Measurements from ENCODE around the gene MARS1.
"Not testable (repeated sequence)": the region's sequence is repeated elsewhere in the genome, so short reads cannot be mapped to it uniquely, and the experiment has no call there.

The MARS1 gene

DNA sequence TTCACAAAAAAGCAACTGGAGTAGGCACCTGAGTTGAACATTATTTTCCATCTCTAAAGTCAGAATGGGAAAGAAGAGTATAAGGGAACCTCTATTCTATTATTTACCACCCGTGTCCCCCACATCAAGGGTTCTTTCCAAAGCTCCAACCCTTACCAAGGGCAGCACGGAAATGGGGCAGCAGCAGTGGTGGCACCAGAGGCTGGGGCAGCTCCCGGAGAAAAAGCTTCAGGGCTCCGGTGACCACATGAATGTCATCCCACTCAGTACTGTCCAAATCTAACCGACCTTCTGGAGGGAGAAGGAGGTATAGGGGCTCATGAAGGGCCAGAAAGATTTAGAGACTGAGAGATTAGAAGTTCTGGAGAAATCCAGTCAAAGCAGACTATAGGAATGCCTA lies 14.0 kb upstream of the MARS1 start:
- DNase-seq: no peak

DNA sequence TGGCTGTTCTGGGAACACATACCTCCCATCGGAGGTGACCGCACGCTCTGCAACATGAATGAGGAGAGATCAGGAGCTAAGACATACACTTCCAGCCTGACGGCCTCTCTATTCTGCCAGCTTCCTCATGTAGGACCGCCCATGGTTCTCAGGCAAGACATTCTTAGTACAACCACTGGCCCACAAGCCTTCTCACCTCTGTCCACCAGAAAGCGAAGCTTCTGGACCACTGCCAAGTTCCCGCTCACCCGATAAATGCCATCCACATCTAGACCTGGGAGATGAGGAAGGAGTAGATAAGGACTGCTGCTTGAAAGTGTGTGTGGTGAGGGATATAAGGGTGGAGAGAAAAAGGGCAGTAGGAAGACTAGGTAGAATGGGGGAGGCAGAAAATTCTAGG lies 13.4 kb upstream of the MARS1 start:
- DNase-seq: no peak

DNA sequence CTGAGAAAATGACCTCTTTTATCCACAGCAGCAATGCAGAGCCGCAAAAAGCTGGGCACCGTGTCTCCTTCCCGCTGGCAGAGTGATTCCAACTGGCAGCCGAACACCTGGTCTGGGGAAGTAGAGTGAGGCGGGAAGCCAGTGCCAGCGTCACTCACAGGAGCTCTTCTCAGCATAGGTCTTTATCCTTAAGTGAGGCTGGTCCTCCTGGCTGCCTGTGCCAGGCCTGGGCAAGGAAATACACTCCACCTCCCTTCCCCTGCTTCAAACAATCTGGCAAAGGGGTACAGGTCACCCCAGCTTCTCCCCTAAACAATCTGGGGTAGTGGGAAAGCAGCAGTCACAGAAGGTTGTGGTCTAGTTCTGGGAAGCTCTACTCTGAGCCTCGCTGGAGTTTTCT lies 13.0 kb upstream of the MARS1 start:
- peak in 1 of 2 experiments; percentile 33 for DNase-seq

DNA sequence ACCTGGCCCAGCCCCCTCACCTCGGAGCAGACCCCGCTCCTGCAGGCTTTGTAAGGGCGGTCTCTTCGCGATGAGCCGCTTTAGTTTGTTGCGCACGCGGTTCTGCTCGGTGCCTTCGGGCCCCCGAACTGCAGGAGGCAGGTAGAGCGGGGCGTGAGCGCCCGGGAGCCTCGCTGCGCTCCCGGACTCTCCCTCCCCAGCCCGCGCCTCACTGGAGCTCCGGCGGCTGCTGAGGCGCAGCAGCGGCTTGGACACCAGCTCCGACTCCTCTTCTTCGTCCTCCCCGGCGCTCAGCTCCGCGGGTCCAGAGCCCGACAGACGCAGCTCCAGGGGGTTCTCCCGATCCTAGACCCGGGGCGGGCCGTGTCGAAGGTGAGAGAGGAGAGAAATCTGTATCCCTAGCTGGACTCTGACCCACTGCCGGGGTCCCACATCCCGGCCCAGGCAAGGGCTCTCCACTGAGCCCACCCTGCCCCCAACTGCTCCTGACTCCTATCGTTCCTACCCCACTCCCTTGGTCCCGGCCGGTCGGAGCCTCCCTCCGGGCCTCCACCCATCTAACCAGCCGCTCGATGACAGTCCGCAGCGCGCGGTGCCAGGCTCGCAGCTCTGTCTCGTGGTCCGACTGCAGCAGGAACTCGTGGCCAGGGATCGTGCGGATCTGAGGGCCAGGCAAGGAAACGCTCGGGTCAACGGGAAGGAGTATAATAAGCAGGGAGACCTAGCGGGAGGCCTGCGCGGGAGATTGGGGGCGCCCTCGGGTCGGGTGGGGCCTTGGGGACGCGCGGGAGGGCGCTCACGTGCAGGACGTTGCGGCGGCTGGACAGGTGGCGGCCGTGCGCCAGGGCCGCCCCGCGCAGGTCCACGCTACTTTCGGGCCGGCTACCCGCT lies 12.4 kb upstream of the MARS1 start:
- peak in 1 of 2 experiments; percentile 61 for DNase-seq

DNA sequence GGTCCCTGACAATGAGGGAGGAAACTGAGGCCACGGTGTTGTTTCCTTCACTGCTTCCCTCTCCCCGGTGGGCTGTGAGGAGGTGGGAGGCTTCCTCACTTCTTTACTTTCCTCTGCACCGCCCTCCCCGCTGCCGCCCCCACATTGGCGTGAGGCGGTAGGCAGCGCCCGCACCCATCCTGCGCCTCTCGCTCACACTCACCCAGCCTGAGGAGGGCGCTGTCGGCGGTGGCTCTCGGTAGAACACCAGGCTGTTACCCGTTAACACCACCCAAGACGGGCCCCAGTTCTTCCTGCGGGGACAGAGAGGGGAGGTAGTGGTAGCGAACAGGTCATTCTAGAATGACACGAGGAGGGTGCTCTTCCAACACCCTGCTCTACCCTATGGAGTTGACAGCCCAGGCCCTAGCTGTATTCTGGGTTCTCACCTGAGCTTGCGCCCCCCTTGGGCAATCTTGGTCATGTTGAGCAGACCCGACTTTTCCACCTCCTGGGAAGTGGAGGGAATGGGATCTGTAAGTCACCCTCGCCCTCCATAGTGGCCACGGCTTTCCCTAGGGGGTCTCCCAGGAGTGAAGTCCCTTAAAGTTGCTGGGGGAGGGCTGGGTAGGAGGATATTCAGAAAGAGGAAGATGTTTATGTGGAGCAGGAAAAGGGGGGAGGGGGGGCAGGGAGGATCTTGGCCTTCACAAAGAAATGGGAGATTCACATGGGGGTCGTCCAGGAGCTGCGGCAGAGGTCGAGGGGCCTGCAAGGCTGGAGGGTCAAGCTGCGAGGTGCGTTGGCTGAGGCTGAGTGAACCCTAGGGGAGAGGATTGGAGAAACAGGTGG lies 11.5 kb upstream of the MARS1 start:
- peak in 1 of 2 experiments; percentile 34 for DNase-seq

DNA sequence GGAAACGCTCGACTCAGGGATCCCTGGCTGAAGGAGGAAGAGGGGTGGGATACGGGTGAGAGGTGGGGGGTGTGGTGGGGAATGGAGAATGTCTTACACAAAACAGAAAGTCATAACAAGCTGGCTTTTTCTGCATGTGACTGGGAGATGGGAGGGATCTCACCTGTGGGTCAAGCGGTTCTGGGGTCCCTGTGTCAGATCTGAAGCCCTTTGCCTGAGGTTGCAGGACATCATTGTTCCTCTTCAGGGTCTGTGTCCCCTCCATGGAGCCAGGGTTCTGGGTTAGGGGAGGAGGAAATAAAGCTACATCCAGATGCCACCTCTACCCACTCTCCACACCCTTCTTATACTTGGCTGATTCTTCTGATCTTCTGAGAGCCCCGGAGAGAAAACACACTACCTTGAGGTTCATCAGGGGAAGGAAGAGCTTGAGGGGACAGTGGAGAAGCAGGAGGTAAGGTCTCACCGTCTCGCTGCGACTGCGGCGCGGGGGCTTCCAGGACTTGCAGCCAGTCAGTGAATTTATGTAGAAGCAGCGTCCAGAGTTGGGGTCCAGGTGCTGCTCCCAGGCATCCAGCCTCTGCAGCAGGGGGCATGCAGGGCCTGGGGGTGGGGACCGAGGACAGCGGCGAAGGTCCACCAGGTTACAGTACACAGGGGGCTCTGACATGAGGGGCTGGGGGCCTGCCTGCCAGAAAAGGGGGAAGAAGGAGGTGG lies 10.7 kb upstream of the MARS1 start:
- DNase-seq: no peak

DNA sequence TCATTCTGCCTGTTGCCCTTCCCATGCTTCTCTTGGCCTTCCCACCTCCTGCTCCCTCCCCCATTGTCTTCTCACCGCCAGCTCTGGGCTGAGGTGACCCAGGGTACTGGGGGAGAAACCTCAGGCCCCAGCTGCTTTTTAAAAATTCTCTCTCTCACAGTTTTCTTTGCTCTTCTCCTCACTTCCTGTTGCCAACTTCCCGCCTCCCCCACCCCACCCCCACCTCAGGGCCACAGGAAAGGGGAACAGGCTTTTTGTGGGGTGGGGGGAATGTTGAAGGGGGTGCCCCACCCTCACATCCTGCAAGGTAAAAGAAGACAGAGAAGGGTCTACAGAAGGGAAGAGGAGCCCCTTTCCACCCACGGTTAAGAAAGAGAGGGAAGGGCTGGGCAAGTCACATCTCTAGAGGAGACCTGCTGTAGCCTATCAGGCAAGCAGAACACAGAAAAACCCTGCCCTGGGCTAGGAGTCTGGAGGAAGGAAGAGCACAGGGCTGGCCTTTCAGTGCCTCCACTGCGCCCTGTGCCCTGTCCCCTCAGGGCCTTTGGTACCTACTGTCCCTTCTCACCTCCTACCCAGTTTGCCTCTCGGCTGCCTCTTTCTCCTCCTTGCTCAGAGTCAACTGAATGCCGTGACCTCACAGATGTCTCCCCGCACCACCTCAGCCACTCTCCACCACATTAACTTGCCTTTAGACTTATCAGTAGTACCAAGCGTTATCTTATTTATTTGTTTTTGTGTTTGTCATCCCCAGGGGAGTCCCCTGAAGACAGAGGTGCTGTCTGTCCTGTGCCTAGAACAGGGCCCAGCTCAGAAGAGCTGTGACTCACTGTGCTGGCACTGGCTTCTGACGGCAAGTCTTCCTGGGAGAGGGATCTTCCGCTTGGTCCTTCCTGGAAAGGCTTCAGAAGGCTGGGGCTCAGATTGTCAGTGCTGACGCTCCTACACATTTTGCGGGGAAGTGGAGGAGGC lies 9.9 kb upstream of the MARS1 start:
- DNase-seq: no peak

DNA sequence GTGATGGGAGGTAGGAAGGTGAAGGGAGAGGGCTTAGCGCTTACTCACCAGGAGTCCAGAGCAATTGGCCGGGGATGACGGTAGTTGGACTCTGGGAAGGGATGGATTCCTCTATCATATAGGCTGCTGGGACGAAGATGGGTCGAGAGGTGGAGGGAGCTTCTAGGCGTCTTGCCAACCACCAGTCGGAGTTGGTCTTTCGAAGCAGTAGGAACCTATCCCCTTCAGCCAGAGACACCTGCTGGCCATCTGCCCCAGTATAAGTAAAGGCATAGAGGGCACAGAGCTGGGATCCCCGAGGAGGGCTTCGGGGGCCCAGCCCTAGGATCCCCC lies 8.9 kb upstream of the MARS1 start:
- DNase-seq: no peak

DNA sequence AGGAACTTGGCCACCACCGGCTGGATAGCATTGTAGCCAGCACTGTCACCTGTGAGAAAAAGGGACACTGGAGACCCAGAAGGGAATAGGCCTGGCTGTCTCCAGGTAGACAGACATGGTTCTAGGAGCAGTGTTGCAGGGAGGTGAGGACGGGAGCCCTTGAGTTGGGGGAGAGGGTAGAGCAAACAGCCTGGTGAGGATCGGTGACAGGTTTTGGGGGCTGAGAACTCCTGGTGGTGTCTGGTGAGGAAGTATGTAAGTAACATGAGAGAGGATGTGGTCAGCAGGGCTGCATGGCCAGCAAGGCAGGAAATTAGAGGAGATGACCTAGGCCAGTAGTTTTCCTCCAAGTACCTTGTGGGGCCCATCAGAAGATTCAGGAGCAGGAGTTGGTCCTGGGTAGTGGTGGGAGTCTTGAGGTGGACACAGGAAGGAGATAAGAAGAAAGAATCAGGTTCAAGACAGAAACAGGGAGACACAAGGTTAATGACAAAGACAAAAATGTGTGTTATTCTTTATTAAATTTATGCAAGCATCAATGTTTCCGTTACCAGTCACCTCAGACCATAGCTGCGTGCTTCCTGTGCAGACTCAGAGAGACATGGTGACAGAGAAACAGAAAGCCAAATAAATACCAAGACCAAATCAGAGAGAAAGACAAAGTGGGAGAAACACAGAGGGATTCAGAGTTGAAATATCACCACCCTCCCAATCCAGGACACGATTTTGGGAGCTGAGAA lies 8.3 kb upstream of the MARS1 start, which contains the start of gene ARHGAP9:
Gene ARHGAP9 (minus strand): TSS at position 491 of the 740 bp plus-strand sequence. CDS start 460 bp downstream, at position 31.
- no peak for DNase-seq

DNA sequence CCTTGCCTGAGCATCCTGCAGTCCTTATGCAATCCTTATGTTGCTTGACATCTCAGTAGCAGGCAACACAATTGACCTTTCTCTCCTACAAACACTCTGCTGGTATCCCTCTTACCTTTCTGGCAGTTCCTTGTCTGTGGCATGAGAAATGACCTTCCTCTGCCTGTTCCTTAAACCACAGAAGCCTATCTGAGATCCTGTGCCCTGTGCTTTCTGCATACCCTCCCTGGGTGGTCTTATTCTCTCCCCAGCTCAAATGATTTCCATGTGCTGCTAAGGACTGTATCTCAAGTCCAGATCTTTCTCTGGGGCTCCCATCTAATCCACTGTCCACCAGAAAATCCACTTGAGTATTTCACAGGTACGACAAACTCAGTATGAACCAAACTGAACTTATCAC lies 6.2 kb upstream of the MARS1 start:
- DNase-seq: no peak

DNA sequence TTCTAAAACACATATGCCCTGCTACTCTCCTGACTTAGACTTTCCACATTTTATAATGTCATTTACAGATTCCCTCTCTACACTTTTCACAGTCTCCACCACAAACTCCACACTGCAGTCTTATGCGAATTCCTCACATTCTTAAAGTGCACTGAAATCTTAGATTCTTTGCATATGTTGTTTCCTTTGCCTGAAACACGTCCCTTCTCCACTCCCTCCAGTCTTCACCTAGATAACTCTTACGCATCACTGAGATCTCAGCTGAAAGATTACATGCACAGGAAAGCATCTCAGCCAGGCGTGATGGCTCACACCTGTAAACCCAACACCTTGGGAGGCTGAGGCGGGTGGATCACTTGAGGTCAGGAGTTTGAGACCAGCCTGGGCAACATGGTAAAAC lies 4.4 kb upstream of the MARS1 start:
- DNase-seq: no peak

DNA sequence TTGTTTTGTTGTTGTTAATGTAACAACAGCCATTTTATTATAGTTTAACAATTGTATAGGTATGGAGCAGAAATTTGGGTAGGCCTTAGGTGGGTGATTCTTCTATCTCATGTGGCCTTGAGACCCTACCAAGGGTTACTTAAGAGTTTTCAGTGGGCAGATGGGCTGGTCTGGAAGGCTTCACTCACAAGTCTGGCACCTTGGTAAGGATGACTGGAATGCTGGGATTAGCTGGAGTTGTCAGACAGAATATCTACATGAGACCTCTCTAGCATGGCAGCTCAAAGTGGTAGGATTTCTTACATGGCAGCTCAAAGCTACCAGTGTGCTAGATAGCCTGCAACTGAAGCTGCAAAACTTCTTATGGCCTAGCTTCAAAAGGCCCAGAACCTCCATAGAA lies 2.2 kb upstream of the MARS1 start:
- DNase-seq: no peak

DNA sequence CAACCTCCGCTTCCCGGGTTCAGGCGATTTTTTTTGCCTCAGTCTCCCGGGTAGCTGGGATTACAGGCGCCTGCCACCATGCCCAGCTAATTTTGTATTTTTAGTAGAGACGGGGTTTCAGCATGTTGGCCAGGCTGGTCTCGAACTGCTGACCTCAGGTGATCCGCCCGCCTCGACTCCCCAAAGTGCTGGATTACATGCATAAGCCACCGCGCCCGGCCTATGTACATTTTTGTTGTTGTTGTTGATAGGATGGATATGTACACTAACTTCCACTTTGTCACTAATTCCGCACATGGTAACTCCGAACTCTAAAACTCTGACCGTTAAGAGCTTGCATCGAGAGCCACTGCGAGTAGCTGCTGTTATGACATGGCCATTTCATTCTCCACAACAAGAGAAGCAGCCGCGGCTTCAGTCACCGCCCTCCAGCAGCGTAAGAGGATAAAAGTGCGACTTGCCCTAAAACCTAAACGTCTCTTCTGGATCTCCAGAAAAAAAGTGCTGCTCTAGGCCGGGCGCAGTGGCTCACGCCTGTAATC lies 742 bp upstream of the MARS1 start:
- DNase-seq: no peak

DNA sequence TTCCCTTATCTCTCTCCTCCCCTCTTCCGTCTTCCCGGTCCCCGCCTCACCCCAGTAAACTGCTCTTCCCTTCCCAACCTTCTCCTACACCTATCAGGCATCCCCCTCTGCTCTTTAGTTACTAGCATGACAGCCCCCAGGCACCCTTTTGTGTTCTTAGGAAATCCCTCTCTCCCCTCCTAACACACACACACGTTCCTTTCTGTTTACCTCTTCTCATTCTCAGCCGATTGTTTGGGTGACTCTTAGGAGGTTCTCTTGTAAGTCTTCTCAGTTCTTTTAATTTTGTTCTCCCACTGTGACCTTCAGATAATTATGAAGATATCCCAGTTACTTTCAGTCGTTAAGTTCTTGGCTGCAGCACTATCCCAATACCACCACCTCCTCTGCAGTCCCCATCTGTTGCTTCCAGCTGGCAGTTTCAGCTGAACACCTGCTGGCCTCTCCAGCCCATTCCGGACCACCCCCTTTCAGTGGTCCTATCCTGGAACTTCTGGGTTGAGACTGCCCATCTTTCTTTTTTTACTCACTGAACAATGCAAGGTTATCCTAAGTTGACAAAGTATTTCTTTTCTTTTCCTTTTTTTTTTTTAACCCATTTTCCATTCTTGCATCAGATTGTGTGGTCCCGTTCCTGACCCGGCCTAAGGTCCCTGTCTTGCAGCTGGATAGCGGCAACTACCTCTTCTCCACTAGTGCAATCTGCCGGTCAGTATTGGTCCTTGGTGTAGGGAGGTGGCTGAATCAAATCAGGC lies 711 bp downstream of the MARS1 start:
- DNase-seq: no peak

DNA sequence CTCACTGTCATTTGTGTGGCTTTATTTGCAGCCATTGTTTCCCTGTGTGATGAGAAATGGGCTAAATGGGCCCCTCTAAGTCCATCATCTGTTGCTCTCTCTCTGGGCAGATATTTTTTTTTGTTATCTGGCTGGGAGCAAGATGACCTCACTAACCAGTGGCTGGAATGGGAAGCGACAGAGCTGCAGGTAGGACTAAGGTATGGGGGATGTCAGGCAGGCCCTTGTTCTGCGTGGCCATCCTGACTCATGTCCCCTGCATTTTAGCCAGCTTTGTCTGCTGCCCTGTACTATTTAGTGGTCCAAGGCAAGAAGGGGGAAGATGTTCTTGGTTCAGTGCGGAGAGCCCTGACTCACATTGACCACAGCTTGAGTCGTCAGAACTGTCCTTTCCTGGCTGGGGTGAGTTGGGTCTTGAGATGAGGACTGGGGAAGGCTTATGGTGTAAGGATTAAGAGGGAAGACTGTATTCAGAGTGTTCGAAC lies 1.3 kb downstream of the MARS1 start:
- no peak for DNase-seq

DNA sequence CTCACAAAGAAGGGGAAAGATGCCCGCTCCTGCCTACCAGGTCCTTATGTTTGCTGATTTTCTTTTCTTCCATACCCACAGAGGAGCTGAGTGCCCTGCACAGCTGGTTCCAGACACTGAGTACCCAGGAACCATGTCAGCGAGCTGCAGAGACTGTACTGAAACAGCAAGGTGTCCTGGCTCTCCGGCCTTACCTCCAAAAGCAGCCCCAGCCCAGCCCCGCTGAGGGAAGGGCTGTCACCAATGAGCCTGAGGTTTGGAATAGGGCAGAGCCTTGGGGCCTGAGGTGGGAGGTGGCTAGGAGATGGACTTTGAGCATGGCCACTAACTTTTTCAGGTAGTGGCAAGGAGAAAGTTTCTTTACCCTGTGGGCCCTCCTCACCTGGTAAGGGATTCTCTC lies 2.3 kb downstream of the MARS1 start:
- no peak for DNase-seq

DNA sequence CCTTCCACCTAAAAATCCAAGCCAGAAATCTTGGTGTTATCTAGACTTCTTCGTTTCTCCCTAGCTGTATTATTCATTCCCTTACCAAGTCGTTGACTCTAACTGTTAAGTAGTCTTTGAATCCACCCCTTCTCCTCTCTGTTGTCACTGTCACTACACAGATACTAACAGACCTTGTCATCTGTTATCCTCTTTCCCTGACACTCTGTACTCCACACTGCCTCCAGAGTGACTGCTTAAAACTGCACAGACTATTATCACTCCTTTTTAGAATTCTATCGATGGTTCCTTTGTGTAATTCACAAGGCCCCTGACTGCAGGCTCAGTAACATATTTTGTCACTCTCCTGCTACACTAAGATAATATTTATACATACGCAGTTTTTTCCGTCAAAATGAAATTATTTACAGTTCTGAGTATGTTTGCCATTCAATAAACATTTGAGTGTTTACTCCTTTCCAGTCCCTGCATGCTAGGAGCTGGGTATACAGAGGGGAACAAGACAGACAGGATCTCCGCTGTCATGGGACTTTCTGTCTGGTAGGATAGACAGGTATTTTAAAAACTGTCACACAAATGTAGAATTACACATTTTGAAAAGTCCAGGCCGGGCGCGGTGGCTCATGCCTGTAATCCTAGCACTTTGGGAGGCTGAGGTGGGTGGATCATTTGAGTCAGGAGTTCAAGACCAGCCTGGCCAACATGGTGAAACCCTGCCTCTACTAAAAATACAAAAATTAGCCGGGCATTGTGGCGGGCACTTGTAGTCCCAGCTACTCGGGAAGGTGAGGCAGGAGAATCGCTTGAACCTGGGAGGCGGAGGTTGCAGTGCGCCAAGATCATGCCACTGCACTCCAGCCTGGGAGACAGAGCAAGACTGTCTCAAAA lies 3.8 kb downstream of the MARS1 start:
- no peak for DNase-seq

DNA sequence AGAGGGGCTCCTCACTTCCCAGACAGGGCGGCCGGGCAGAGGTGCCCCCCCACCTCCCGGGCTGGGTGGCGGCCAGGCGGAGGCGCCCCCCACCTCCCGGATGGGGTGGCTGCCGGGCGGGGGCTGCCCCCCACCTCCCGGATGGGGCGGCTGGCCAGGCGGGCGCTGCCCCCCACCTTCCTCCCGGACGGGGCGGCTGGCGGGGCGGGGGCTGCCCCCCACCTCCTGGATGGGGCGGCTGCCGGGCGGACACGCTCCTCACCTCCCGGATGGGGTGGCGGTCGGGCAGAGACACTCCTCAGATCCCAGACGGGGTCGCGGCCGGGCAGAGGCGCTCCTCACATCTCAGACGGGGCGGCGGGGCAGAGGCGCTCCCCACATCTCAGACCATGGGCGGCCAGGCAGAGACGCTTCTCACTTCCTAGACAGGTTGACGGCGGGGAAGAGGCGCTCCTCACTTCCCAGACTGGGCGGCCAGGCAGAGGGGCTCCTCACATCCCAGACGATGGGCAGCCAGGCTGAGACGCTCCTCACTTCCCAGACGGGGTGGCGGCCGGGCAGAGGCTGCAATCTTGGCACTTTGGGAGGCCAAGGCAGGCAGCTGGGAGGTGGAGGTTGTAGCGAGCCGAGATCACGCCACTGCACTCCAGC lies 7.3 kb downstream of the MARS1 start:
- DNase-seq: not testable (repeated sequence)

DNA sequence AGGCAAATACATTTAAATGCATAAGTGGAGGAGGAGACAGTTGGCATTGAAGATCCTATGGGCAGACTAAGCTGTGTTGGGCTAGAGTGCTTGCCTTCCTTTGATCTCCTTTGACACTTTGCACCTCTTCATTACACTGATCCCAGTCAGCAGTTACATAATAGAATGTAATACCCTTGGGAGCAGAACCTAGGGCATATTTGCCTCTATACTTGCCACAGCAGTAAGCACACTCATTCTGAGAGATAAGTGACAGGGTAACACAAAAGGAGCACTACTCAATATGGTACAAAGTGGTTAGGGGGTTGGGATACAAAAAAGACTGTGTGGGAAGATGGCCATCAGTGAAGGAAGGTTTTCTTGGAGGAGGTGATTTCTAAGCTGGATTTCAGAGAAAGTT lies 9.0 kb downstream of the MARS1 start:
- no peak for DNase-seq
